Thyroid gland (tissue), 4 donors: ENCODE measurements around the gene AP1S1.

Experiments
- CTCF ChIP-seq, 6 experiments: fragments of 200-600 bp in 3 of 6; fragments of 450-650 bp in 3 of 6; sonication (generic) in 3 of 6; IDR thresholded peaks; one replicate each; pipeline ENCODE4 v1.5.1; 2016 to 2019; ENCODE audit warnings: antibody characterized with exemption in 6 of 6, mild to moderate bottlenecking in 2 of 6, inconsistent platforms in 1 of 6, moderate library complexity in 1 of 6
- POLR2A ChIP-seq, 2 donors: fragments of 450-650 bp; IDR thresholded peaks; one replicate each; pipeline ENCODE4 v1.6.1; 2017; ENCODE audit warnings: antibody characterized with exemption in 2 of 2, mild to moderate bottlenecking in 2 of 2, moderate library complexity in 1 of 2

GRCh38 chr7:101179713-101180112 is 25.4 kb downstream of the AP1S1 start:
- no peak for TF ChIP-seq CTCF (IDR thresholded peaks at IDR 0.05)
- TF ChIP-seq POLR2A (IDR thresholded peaks at IDR 0.05), result no peak
